Nephron progenitor cell (in vitro differentiated cells): ENCODE measurements around the gene ZNF236.

Source experiments
- DNase-seq: peaks from one replicate; pipeline ENCODE4 v3.0.0; 2021
- H3K27ac Mint-ChIP-seq: 2 replicates; pipeline ENCODE4 v1.8.0; 2021; ENCODE audit warnings: mild to moderate bottlenecking, moderate library complexity, mixed read lengths
- H3K27me3 Mint-ChIP-seq: 2 replicates; pipeline ENCODE4 v1.8.0; 2021; ENCODE audit warnings: mild to moderate bottlenecking, low read depth, mixed read lengths; ENCODE audit not compliant: poor library complexity
- H3K36me3 Mint-ChIP-seq: 2 replicates; pipeline ENCODE4 v1.8.0; 2021; ENCODE audit warnings: low read depth, mixed read lengths
- H3K4me1 Mint-ChIP-seq: 2 replicates; pipeline ENCODE4 v1.8.0; 2021; ENCODE audit warnings: mixed read lengths
- H3K4me3 Mint-ChIP-seq: 2 replicates; pipeline ENCODE4 v1.8.0; 2021; ENCODE audit warnings: mild to moderate bottlenecking, moderate library complexity, mixed read lengths
- H3K9me3 Mint-ChIP-seq: 2 replicates; pipeline ENCODE4 v1.8.0; 2021; ENCODE audit warnings: mild to moderate bottlenecking, moderate library complexity, mixed read lengths
- CTCF ChIP-seq: fragments of 200-600 bp; sonication (generic); IDR thresholded peaks from 2 replicates; pipeline ENCODE4 v1.5.0; 2021; ENCODE audit warnings: antibody characterized with exemption

The ZNF236 gene

DNA sequence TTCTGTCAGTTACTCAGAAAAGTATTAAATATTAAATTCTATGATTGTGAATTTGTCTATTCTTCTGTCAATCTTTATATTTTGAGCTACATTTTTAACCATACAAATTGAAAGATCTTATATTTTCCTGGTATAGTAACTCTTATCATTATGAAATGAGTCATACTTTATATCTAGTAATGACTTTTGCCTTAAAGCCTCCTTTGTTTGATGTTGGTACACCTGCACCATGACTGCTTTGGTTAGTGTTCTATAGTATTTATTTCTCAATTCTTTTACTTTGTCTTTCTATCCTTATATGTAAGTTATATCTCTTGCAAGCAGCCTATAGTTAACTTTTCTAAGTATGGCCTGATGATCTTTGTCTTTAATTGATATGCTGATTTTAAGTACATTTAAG, 13.0 kb downstream of the ZNF236 start:
- DNase-seq = no peak
- Mint-ChIP-seq H3K9me3 (peaks cover 20% of the 10 kb centered on the region), H3K4me3 (no peak overlapping the region), H3K27ac (no peak overlapping the region), H3K27me3 (no peaks in the 10 kb centered on the region), H3K36me3 (peaks cover 37% of the 10 kb centered on the region), H3K4me1 (peaks cover 13% of the 10 kb centered on the region)
- TF ChIP-seq CTCF = no peak

DNA sequence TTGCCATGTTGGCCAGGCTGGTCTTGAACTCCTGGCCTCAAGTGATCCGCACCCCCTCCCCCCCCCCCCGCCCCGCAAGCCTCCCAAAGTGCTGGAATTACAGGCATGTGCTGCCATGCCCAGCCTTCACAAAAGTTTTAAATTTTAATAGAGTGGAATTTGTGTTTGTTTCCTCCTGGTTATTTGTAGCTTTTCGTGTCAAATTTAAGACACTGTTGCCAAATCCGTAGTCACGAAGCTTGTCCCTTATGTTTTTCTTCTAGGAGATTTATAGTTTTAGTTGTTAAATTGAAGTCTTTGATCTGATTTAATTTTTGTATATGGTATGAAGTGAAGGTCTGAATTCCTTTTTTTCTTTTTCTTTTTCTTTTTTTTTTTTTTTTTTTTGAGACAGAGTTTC, 14.7 kb downstream of the ZNF236 start:
- Mint-ChIP-seq H3K27ac (no peak overlapping the region), H3K4me1 (peaks cover 15% of the 10 kb centered on the region), H3K36me3 (peaks cover 23% of the 10 kb centered on the region), H3K27me3 (no peaks in the 10 kb centered on the region), H3K9me3 (peaks cover 12% of the 10 kb centered on the region), H3K4me3 (no peak overlapping the region)
- DNase-seq = no peak
- TF ChIP-seq CTCF = no peak

DNA sequence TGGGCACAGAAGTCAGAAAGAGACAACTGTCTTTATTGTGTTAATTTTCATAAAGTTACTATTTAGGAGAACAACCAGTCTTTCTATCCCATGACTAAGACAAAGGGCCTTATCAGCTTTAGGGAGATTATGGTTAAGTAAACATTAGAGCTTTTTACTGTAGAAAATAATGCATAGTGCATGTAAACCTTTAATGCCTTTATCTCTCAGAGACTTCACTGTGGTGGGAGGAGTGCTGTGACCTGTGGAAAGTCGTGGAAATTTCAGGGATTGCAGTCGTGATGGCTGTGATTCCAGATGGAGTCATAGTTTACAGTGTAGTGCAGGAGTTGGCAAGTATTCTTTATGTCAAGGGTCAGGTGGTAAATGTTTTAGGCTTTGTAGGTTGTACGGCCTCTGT, 15.8 kb downstream of the ZNF236 start:
- Mint-ChIP-seq H3K4me3 (no peak overlapping the region), H3K9me3 (peaks cover under 1% of the 10 kb centered on the region), H3K27ac (peak overlapping the region; percentile 92), H3K27me3 (no peaks in the 10 kb centered on the region), H3K36me3 (peaks cover 11% of the 10 kb centered on the region), H3K4me1 (peaks cover 18% of the 10 kb centered on the region)
- no peak for DNase-seq
- no peak for TF ChIP-seq CTCF

DNA sequence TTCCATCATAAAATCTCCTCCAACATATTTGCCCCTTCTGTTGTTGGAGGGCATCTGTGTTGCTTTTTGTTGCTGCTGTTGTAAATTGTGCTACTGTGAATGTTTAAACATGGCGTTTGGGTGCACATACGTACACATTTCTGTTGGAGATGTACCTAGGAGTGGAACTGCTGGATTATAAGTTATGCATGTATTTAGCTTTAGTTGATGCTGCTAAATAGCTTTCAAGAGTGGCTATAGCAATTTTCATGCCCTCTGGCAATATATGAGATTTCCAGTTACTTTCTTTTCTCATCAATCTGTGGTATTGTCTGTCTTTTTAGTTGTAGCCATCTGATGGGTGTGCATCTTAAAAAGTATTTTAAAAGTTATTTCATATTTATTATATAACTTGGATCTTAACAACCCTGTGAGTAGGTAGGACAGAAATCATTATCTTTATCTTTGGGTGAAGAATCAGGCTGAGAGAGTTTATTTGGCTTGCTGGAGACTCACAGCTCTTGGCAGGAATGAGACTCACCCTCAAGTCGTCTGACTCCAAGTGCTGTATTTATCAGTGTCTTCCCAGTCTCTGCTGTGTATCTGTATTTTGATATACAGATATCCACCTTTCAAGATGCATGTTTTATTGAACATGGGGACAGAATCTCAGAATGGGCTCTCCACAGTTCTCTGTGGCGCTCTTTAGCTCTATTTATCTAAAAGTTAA, 16.9 kb downstream of the ZNF236 start:
- Mint-ChIP-seq H3K4me1 (peaks cover 24% of the 10 kb centered on the region), H3K9me3 (no peaks in the 10 kb centered on the region), H3K4me3 (no peak overlapping the region), H3K27me3 (no peaks in the 10 kb centered on the region), H3K36me3 (peaks cover 8% of the 10 kb centered on the region), H3K27ac (no peak overlapping the region)
- no peak for DNase-seq
- no peak for TF ChIP-seq CTCF

GRCh38 chr18:76842837-76843530, 20.6 kb downstream of the ZNF236 start:
- Mint-ChIP-seq H3K27me3 (no peaks in the 10 kb centered on the region), H3K4me3 (no peak overlapping the region), H3K4me1 (peaks cover 21% of the 10 kb centered on the region), H3K36me3 (no peaks in the 10 kb centered on the region), H3K27ac (peak overlapping the region; percentile 47), H3K9me3 (no peaks in the 10 kb centered on the region)
- no peak for DNase-seq
- no peak for TF ChIP-seq CTCF

DNA sequence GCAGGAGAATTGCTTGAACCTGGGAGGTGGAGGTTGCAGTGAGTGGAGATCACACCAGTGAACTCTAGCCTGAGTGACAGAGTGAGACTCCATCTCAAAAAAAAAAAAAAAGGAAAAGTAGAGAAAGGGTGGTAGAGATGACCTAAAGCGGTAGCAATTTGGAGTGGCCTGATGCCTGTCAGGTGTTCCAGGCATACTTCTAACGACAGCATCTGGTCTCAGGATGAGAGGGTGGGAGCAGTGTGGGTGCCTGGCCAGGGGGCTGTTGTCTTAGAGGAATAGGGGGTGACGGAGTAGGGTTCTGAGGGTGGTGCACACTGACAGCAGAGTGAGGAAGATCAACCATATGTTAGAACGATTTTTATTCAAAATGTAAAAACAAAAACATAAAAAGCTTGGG, 21.8 kb downstream of the ZNF236 start:
- no peak for TF ChIP-seq CTCF
- H3K4me1 Mint-ChIP-seq = peaks cover 16% of the 10 kb centered on the region
- H3K9me3 Mint-ChIP-seq = no peaks in the 10 kb centered on the region
- no peaks in the 10 kb centered on the region for H3K36me3 Mint-ChIP-seq
- DNase-seq = no peak
- H3K4me3 Mint-ChIP-seq = no peak overlapping the region
- no peaks in the 10 kb centered on the region for H3K27me3 Mint-ChIP-seq
- no peak overlapping the region for H3K27ac Mint-ChIP-seq
